GM20000 (cell line): Measurements from ENCODE around the gene STOM.

Source experiments
- DNase-seq: peaks from one replicate; pipeline ENCODE4 v3.0.0; 2012; ENCODE audit warnings: low spot score
- TF ChIP-seq, protein P1 (sequence below): IDR thresholded peaks from 2 replicates; pipeline ENCODE4 v1.5.1; 2012; ENCODE audit warnings: mild to moderate bottlenecking, control low read depth; ENCODE audit errors: extremely low read depth, missing control alignments

The STOM gene

DNA sequence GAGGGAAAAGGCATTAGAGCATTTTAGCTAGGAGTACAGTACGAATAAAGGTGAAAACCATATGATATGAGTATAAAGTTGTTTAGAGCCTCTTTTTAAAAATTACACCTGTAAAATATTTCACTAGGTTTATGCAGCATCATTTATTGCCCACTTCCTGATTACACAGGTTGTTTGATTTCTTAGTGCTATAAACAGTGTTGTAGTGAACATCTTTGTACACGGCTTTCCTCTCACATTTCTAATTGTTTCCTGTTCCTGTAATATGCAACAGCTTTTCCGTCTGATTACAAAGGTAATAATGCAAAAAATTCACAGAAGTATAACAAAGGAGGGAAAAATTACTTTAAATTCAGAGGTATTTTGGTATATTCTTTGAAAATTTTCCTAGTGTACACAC lies 13.0 kb downstream of the STOM start:
- DNase-seq = no peak
- TF ChIP-seq, protein P1, sequence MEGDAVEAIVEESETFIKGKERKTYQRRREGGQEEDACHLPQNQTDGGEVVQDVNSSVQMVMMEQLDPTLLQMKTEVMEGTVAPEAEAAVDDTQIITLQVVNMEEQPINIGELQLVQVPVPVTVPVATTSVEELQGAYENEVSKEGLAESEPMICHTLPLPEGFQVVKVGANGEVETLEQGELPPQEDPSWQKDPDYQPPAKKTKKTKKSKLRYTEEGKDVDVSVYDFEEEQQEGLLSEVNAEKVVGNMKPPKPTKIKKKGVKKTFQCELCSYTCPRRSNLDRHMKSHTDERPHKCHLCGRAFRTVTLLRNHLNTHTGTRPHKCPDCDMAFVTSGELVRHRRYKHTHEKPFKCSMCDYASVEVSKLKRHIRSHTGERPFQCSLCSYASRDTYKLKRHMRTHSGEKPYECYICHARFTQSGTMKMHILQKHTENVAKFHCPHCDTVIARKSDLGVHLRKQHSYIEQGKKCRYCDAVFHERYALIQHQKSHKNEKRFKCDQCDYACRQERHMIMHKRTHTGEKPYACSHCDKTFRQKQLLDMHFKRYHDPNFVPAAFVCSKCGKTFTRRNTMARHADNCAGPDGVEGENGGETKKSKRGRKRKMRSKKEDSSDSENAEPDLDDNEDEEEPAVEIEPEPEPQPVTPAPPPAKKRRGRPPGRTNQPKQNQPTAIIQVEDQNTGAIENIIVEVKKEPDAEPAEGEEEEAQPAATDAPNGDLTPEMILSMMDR = no peak

DNA sequence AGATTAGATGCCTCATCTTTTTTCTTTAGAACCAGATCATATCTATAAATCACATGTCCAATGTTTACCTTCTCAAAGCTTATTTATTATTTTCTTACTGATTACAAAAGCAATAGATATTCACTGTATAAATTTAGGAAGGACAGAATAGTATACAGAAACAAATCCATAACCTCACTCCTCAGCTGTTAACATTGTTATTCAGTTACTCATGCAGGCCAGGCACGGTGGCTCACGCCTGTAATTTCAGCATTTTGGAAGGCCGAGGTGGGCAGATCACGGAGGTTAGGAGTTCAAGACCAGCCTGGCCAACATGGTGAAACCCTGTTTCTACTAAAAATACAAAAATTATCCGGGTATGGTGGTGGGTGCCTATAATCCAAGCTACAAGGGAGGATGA lies 15.3 kb downstream of the STOM start:
- TF ChIP-seq, protein P1 = no peak
- no peak for DNase-seq

DNA sequence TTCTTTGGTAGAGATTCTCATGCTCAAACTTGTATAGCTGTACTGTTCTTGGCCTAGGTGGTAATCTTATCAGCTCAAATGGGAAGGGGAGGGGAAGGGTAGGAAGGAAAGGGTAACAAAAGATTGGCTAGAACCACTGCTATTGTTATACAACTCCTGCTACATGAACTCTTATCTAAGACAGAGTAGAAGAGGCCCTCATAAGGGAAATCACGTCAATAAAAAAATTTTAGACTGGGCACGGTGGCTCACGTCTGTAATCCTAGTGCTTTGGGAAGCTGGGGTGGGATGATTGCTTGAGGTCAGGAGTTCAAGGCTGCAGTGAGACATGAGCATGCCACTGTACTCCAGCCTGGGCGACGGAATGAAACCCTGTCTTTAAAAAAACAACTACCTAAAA lies 15.9 kb downstream of the STOM start:
- DNase-seq = no peak

DNA sequence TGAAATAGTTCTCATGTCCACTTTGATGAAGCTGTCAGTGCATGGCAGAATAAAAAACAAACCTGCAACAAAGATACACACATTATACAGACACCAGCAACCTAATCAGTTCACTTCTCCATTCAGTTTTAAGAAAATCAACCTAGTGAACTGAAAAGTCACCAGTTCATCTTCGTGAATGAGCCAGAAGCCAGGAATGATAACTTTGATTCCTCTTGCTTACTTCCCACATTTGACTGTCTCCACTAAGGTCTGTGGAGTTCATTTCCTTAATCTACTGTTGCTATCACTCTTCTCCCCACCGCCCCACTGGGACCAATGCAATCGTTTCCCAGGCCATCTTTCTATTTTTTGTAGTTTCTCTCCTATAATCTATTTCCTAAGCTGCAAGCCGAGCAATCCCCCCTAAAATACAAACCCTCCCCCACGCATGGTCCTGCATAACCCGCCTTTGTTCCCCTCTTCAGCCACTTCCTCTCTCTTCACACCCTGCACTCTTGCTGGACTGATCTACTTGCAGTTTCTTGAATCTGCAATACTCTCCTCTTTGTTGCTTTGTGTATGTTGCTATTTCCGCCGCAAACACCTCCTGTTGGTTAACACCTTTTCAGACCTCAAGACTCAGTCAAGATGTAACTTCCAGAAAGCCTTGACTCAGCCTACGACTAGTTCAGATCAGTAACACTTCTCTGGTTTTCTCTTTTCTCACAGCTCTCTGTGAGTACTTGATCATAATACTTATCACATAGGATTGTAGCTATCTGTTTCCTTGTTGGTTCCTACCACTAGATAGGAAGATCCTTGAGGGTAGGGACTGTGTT lies 16.6 kb downstream of the STOM start:
- TF ChIP-seq, protein P1 = no peak
- peak; percentile 65 for DNase-seq

More for the DNA sequence above, 15.9 kb downstream of the STOM start:
- TF ChIP-seq, protein P1 = no peak

DNA sequence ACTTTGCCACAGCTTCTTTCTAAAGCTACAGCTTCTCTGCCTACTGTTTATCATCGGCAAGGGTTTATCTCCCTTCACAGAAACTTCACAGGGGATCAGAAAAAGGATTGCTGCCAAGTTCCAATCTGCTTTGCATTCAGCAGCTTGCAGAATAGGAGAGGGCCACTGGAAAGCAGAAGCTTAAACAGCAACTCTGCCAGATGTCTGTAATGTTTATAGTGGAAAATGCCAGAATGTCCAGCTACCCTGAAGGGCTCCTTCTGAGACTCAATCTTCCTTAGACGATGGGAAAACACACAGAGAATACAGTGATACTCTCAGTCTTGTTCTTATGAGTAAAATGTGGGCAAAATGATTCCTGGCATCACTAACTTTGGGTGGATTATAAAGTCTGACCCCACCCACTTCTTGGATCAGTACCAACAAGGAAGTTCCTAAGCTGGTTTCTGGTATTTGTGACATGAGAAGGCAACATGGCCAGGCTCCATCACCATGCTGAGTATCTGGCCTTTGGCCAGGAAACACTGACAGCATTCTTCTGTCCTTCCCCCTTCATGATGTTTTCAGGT lies 19.0 kb downstream of the STOM start:
- TF ChIP-seq, protein P1 = no peak
- no peak for DNase-seq

DNA sequence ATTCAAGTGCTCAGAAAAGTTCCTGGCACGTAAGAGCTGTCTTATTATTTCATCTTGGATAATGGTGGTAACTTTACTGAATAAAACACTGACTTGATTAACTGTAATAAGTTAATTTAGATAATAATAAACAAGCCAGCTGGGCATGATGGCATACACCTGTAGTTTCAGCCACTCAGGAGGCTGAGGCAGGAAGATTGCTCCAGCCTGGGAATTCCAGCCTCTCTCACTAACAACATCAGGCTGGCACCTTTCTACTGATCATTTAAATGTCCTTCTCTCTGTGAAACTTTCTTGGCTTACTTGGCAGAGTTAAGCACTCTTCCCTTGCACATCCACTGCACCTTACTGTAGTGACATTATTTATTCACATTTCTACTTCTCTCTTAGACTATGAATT lies 20.0 kb downstream of the STOM start:
- DNase-seq = no peak
- TF ChIP-seq, protein P1 = no peak

DNA sequence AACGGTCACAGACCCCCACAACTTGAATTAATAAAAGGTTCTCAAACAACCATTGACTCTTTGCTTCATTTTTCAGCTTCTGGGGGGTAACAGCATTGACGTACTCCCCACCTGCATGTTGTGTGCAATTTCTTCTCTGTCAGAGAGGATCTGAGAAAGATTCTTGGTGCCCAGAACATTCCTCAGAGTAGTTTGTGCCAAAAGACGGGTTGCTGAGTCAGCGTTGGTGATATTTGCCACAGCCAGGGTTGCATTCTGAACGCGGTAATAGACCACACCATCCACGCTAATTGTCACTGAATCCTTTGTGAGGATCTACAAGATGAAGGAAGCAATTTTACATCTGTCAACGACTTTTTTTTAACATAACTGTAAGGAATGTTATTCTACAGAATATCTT lies 21.0 kb downstream of the STOM start:
- TF ChIP-seq, protein P1 = no peak
- DNase-seq = no peak
